K562 (cell line): ENCODE measurements around the gene ANO10. TPM values are rescaled to one million over a fixed set of nuclear protein-coding genes. Genes with fewer than 3 reads are reported as not detected.

ENCODE experiments used
- ATAC-seq: fragments of 200-7000 bp; cut with Tn5 transposase; 3 replicates; pipeline ENCODE4 v1.9.1; 2020; ENCODE audit warnings: moderate library complexity
- BruUV-seq: library from RNA; stranded (reverse); fragments of 400-500 nt; replicated peaks from 2 replicates; lab custom pipeline; 2021; lab: Mats Ljungman, UMichigan
- CTCF ChIA-PET: fragments of 300-600 bp; formaldehyde crosslinking; extraction: SDS; loops from one replicate; lab custom pipeline; 2021; ENCODE audit warnings: low intra/inter-chr PET ratio; lab: Yijun Ruan, JAX
- POLR2A ChIA-PET: fragments of 300-600, 350-650 bp; sonication (Branson Sonifier 250); formaldehyde crosslinking; extraction: SDS; loops from one replicate; lab custom pipeline; 2021; ENCODE audit warnings: antibody characterized with exemption, inconsistent platforms; lab: Yijun Ruan, JAX
- DNase-seq, 4 experiments: peaks; one replicate each; pipeline versions ENCODE4 v3.0.0 to v3.0.0-alpha.2; 2011 to 2018; ENCODE audit warnings: low spot score in 3 of 4, mixed read lengths in 3 of 4; ENCODE audit errors: extremely low read depth in 1 of 4
- FAIRE-seq: peaks from 2 replicates; lab custom pipeline; 2011; peaks lifted over from hg19 to GRCh38; lab: Jason Lieb, UNC
- H2AFZ ChIP-seq: 2 replicates; pipeline ENCODE4 v1.6.0; 2011; ENCODE audit warnings: low read depth, low read length, control low read depth, inconsistent platforms
- H3K27ac ChIP-seq: fragments of 200-600 bp; 3 replicates; pipeline ENCODE4 v1.8.0; 2011; ENCODE audit warnings: low read depth, mild to moderate bottlenecking, control low read depth, inconsistent platforms, low read length, moderate library complexity, mixed read lengths; ENCODE audit errors: extremely low read depth
- H3K27me3 ChIP-seq, 2 experiments: fragments of 300-600 bp in 1 of 2; 2 replicates in 1 of 2; 3 replicates in 1 of 2; pipeline versions ENCODE4 v1.6.0 to v1.8.0; 2011; ENCODE audit warnings: inconsistent platforms in 2 of 2, low read length in 2 of 2, mild to moderate bottlenecking in 1 of 2, mixed read lengths in 1 of 2, moderate library complexity in 1 of 2; ENCODE audit not compliant: control insufficient read depth in 2 of 2, insufficient read depth in 2 of 2
- H3K36me3 ChIP-seq: fragments of 300-600 bp; 3 replicates; pipeline ENCODE4 v1.8.0; 2011; ENCODE audit warnings: mild to moderate bottlenecking, low read length, inconsistent platforms; ENCODE audit not compliant: control insufficient read depth, insufficient read depth
- H3K4me1 ChIP-seq, 2 experiments: fragments of 200-600 bp in 1 of 2; replicated peaks in 1 of 2; 2 replicates in 1 of 2; 3 replicates in 1 of 2; pipeline versions ENCODE4 v1.5.1 to v1.8.0; 2011; ENCODE audit warnings: inconsistent platforms in 2 of 2, low read length in 2 of 2, mild to moderate bottlenecking in 1 of 2, mixed read lengths in 1 of 2, moderate library complexity in 1 of 2; ENCODE audit not compliant: control insufficient read depth in 2 of 2, insufficient read depth in 2 of 2
- H3K4me2 ChIP-seq: 2 replicates; pipeline ENCODE4 v1.6.1; 2011; ENCODE audit warnings: low read length, control low read depth, inconsistent platforms, mixed read lengths; ENCODE audit not compliant: insufficient read depth
- H3K4me3 ChIP-seq: fragments of 200-600 bp; sonication (generic), shearing (Covaris generic); 2 replicates; pipeline ENCODE4 v1.5.1; 2016; ENCODE audit warnings: control low read depth, inconsistent platforms
- H3K79me2 ChIP-seq: fragments of 200-600 bp; 3 replicates; pipeline ENCODE4 v1.8.0; 2011; ENCODE audit warnings: low read length, inconsistent platforms; ENCODE audit not compliant: control insufficient read depth, insufficient read depth
- H3K9ac ChIP-seq, 2 experiments: 2 replicates each; pipeline versions ENCODE4 v1.6.0 to v1.6.1; 2011; ENCODE audit warnings: low read depth in 2 of 2, low read length in 2 of 2, control low read depth in 1 of 2, inconsistent platforms in 1 of 2, mild to moderate bottlenecking in 1 of 2, mixed read lengths in 1 of 2; ENCODE audit not compliant: insufficient read depth in 1 of 2
- H3K9me1 ChIP-seq: one replicate; pipeline ENCODE4 v1.6.0; 2011; ENCODE audit warnings: inconsistent platforms, mild to moderate bottlenecking, low read length, moderate library complexity; ENCODE audit not compliant: control insufficient read depth, insufficient read depth
- H3K9me3 ChIP-seq: replicated peaks from 2 replicates; pipeline ENCODE4 v1.5.1; 2011; ENCODE audit warnings: low read depth, low read length, inconsistent platforms; ENCODE audit not compliant: control insufficient read depth, insufficient read depth
- H4K20me1 ChIP-seq: replicated peaks from 2 replicates; pipeline ENCODE4 v1.6.1; 2011; ENCODE audit warnings: low read length, inconsistent platforms, mixed read lengths; ENCODE audit not compliant: control insufficient read depth, insufficient read depth
- GABPA ChIP-seq: fragments of 200-800 bp; sonication (Bioruptor generic); conservative IDR thresholded peaks from 2 replicates; pipeline ENCODE4 v1.6.1; 2016; ENCODE audit warnings: low read depth, missing genetic modification characterization, missing compliant biosample characterization
- SP2 ChIP-seq: IDR thresholded peaks from 2 replicates; pipeline ENCODE4 v1.6.1; 2011; ENCODE audit warnings: mild to moderate bottlenecking, low read depth, low read length, moderate library complexity; ENCODE audit not compliant: poor library complexity, severe bottlenecking; ENCODE audit errors: extremely low read depth
- SRSF9 ChIP-seq: fragments of 200-400 bp; formaldehyde crosslinking; IDR thresholded peaks from 2 replicates; pipeline ENCODE4 v1.6.1; 2017; ENCODE audit warnings: low read depth, low read length, borderline replicate concordance
- ZNF143 ChIP-seq: sonication (generic); formaldehyde crosslinking; IDR thresholded peaks from 2 replicates; pipeline ENCODE4 v1.9.0; 2022; ENCODE audit warnings: mild to moderate bottlenecking, missing genetic modification reagents
- ZNF699 ChIP-seq: fragments of 250-450 bp; sonication (Bioruptor Pico); IDR thresholded peaks from 2 replicates; pipeline ENCODE4 v1.8.0; 2021; ENCODE audit warnings: mild to moderate bottlenecking, moderate library complexity; ENCODE audit not compliant: insufficient replicate concordance
- WGBS: fragments of 100-300 bp; shearing (Covaris generic); methylation state at CpG from one replicate; pipeline ENCODE4 v1.1.6; 2016; ENCODE audit warnings: low coverage, mixed read lengths; ENCODE audit not compliant: insufficient coverage; ENCODE audit errors: missing lambda C conversion rate; 5-methylcytosine and 5-hydroxymethylcytosine counted together
- in situ Hi-C: fragments of 300-500 bp; cut with MboI; formaldehyde crosslinking; loops from 4 replicates; pipeline ENCODE4 v1.15.0; 2018; ENCODE audit warnings: inconsistent platforms, mixed read lengths
- intact Hi-C: fragments of 100-400 bp; cut with micrococcal nuclease; formaldehyde crosslinking; loops from 2 replicates; pipeline ENCODE4 v1.14.2; 2022
- polyA plus RNA-seq, 8 experiments: library from polyadenylated mRNA; depleted of rRNA in 4 of 8; stranded (reverse) in 5 of 8; unstranded in 3 of 8; fragments of >200 nt; fragmentation: Nextera tagmentation in 2 of 8; fragmentation: Illumina TruSeq in 1 of 8; extraction: Ambion mirVana in 2 of 8; extraction: Trizol in 1 of 8; gene quantifications; 2 replicates each; pipeline versions ENCODE4 v1.2.1 to v1.2.3, GENCODE V29; 2011 to 2014; ENCODE audit warnings: inconsistent platforms in 1 of 8, missing spikeins in 1 of 8
- total RNA-seq, 7 experiments: library from RNA; depleted of rRNA in 6 of 7; stranded (reverse); fragments of >200 nt in 6 of 7; fragmentation: Illumina TruSeq in 2 of 7; extraction: Trizol in 2 of 7; gene quantifications; 2 replicates each; pipeline versions ENCODE4 v1.2.1 to v1.2.3, GENCODE V29; 2011 to 2021; ENCODE audit warnings: low replicate concordance in 1 of 7
- TF ChIP-seq, protein P1 (sequence below): fragments of 450-650 bp; formaldehyde crosslinking; IDR thresholded peaks from 2 replicates; pipeline ENCODE4 v1.4.0; 2020; ENCODE audit warnings: mild to moderate bottlenecking
- TF ChIP-seq, protein P2 (sequence below): fragments of 250-450 bp; sonication (Bioruptor Pico); IDR thresholded peaks from 2 replicates; pipeline ENCODE4 v1.5.0; 2021
- TF ChIP-seq, protein P3 (sequence below), 2 experiments: fragments of 450-650 bp in 1 of 2; sonication (generic) in 1 of 2; formaldehyde crosslinking in 1 of 2; IDR thresholded peaks; 2 replicates each; pipeline versions ENCODE4 v1.7.1 to v1.9.0; 2016 to 2022; ENCODE audit warnings: inconsistent platforms in 1 of 2, mild to moderate bottlenecking in 1 of 2, missing genetic modification reagents in 1 of 2

The ANO10 gene
- total and polyA plus RNA-seq, 9 of the 15 experiments (the other 6 are each of a cell fraction or from before 2014, with no cell fraction given): 6.4 to 46.0 (median 32.3) TPM

- Histone ChIP-seq H3K4me2 (peak overlapping the region; percentile 77), H3K9me3 (no peaks in the 10 kb centered on the region), H3K4me1 (peaks cover 15 to 44% of the 10 kb centered on the region in 2 experiments), H3K27me3 (no peaks in the 10 kb centered on the region), H3K4me3 (no peak overlapping the region), H3K9ac (peak overlapping the region; percentile 37 to 40; a peak in 3 of 4 replicates), H3K9me1 (no peaks in the 10 kb centered on the region), H3K79me2 (peaks cover 11% of the 10 kb centered on the region; the same call in 2 of the 3 replicates), H2AFZ (peak overlapping the region; percentile 83), H4K20me1 (no peaks in the 10 kb centered on the region), H3K27ac (peak overlapping the region; percentile 77), H3K36me3 (peaks cover 4% of the 10 kb centered on the region; the same call in 1 of the 3 replicates)
- intact Hi-C loops: loop anchor here (5.0 kb wide), 1 partner anchor 38 kb away; the partner anchor contains the start of gene ANO10
- ATAC-seq (peak; percentile 74), FAIRE-seq (peak; percentile 89), DNase-seq (peak; percentile 35 to 73 (median 38))
- POLR2A ChIA-PET: no interaction called here
- 43% methylated on average over 14 of the region's 14 CpGs for WGBS
- in situ Hi-C loops: no loop called here
- CTCF ChIA-PET: no interaction called here
- no TSS peak for BruUV-seq
- no peak for TF ChIP-seq ZNF143 (CRISPR knock-in tag)
- peak; percentile 89 for TF ChIP-seq ZNF699
- no peak for TF ChIP-seq SRSF9
- TF ChIP-seq, protein P1, sequence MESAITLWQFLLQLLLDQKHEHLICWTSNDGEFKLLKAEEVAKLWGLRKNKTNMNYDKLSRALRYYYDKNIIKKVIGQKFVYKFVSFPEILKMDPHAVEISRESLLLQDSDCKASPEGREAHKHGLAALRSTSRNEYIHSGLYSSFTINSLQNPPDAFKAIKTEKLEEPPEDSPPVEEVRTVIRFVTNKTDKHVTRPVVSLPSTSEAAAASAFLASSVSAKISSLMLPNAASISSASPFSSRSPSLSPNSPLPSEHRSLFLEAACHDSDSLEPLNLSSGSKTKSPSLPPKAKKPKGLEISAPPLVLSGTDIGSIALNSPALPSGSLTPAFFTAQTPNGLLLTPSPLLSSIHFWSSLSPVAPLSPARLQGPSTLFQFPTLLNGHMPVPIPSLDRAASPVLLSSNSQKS (CRISPR knock-in tag): 0 out of 2 replicates have a peak, but pooled peaks have one; percentile 85
- TF ChIP-seq SP2: no peak
- TF ChIP-seq GABPA (tag): peak; percentile 55; the same call in 1 of the 2 replicates
- TF ChIP-seq, protein P2, sequence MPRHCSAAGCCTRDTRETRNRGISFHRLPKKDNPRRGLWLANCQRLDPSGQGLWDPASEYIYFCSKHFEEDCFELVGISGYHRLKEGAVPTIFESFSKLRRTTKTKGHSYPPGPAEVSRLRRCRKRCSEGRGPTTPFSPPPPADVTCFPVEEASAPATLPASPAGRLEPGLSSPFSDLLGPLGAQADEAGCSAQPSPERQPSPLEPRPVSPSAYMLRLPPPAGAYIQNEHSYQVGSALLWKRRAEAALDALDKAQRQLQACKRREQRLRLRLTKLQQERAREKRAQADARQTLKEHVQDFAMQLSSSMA (CRISPR knock-in tag): 0 out of 2 replicates have a peak, but pooled peaks have one; percentile 45
- TF ChIP-seq, protein P3, sequence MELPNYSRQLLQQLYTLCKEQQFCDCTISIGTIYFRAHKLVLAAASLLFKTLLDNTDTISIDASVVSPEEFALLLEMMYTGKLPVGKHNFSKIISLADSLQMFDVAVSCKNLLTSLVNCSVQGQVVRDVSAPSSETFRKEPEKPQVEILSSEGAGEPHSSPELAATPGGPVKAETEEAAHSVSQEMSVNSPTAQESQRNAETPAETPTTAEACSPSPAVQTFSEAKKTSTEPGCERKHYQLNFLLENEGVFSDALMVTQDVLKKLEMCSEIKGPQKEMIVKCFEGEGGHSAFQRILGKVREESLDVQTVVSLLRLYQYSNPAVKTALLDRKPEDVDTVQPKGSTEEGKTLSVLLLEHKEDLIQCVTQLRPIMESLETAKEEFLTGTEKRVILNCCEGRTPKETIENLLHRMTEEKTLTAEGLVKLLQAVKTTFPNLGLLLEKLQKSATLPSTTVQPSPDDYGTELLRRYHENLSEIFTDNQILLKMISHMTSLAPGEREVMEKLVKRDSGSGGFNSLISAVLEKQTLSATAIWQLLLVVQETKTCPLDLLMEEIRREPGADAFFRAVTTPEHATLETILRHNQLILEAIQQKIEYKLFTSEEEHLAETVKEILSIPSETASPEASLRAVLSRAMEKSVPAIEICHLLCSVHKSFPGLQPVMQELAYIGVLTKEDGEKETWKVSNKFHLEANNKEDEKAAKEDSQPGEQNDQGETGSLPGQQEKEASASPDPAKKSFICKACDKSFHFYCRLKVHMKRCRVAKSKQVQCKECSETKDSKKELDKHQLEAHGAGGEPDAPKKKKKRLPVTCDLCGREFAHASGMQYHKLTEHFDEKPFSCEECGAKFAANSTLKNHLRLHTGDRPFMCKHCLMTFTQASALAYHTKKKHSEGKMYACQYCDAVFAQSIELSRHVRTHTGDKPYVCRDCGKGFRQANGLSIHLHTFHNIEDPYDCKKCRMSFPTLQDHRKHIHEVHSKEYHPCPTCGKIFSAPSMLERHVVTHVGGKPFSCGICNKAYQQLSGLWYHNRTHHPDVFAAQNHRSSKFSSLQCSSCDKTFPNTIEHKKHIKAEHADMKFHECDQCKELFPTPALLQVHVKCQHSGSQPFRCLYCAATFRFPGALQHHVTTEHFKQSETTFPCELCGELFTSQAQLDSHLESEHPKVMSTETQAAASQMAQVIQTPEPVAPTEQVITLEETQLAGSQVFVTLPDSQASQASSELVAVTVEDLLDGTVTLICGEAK (IDR thresholded peaks at IDR 0.05): no peak
- TF ChIP-seq, protein P3 (CRISPR knock-in tag; IDR thresholded peaks at IDR 0.05): no peak
Observed at GRCh38 chr3:43584043-43584826, 37.6 kb downstream of the ANO10 start.
